K562 (cell line): ENCODE data around the gene CENPO. TPM values are rescaled to one million over a fixed set of nuclear protein-coding genes. Genes with fewer than 3 reads are reported as not detected.

Source experiments
- ATF3 ChIP-seq, 2 experiments: fragments of 450-650 bp in 1 of 2; sonication (generic) in 1 of 2; formaldehyde crosslinking in 1 of 2; IDR thresholded peaks in 1 of 2; conservative IDR thresholded peaks in 1 of 2; 2 replicates each; pipeline versions ENCODE4 v1.6.1 to v1.8.1; 2016 to 2023; ENCODE audit warnings: mild to moderate bottlenecking in 2 of 2, moderate library complexity in 2 of 2, inconsistent platforms in 1 of 2, missing genetic modification reagents in 1 of 2
- HMG20A ChIP-seq: fragments of 450-650 bp; formaldehyde crosslinking; conservative IDR thresholded peaks from 2 replicates; pipeline ENCODE4 v1.4.0; 2020; ENCODE audit warnings: mild to moderate bottlenecking, mixed read lengths
- LARP7 ChIP-seq: fragments of 450-650 bp; IDR thresholded peaks from 2 replicates; pipeline ENCODE4 v1.6.1; 2016
- SAP30 ChIP-seq: fragments of 200-600 bp; sonication (generic); IDR thresholded peaks from 2 replicates; pipeline ENCODE4 v1.6.1; 2012; ENCODE audit warnings: borderline replicate concordance, low read depth, mild to moderate bottlenecking, moderate library complexity, low read length, control low read depth, inconsistent platforms; ENCODE audit not compliant: insufficient read depth, poor library complexity, severe bottlenecking
- TBP ChIP-seq: optimal IDR thresholded peaks from 2 replicates; pipeline ENCODE3; 2011; ENCODE audit warnings: low read depth, low read length, improper control_type of control experiment
- ZHX1 ChIP-seq: fragments of 150-350 bp; conservative IDR thresholded peaks from 2 replicates; pipeline ENCODE4 v1.6.1; 2014; ENCODE audit warnings: low read length
- ZNF318 ChIP-seq, 2 experiments: fragments of 450-650 bp; IDR thresholded peaks; 2 replicates each; pipeline ENCODE4 v1.6.1; 2016; ENCODE audit warnings: mild to moderate bottlenecking in 2 of 2, borderline replicate concordance in 1 of 2, low read depth in 1 of 2, moderate library complexity in 1 of 2
- polyA plus RNA-seq, 8 experiments: library from polyadenylated mRNA; depleted of rRNA in 4 of 8; stranded (reverse) in 5 of 8; unstranded in 3 of 8; fragments of >200 nt; fragmentation: Nextera tagmentation in 2 of 8; fragmentation: Illumina TruSeq in 1 of 8; extraction: Ambion mirVana in 2 of 8; extraction: Trizol in 1 of 8; gene quantifications; 2 replicates each; pipeline versions ENCODE4 v1.2.1 to v1.2.3, GENCODE V29; 2011 to 2014; ENCODE audit warnings: inconsistent platforms in 1 of 8, missing spikeins in 1 of 8
- total RNA-seq, 7 experiments: library from RNA; depleted of rRNA in 6 of 7; stranded (reverse); fragments of >200 nt in 6 of 7; fragmentation: Illumina TruSeq in 2 of 7; extraction: Trizol in 2 of 7; gene quantifications; 2 replicates each; pipeline versions ENCODE4 v1.2.1 to v1.2.3, GENCODE V29; 2011 to 2021; ENCODE audit warnings: low replicate concordance in 1 of 7
- TF ChIP-seq, protein P1 (sequence below), 3 experiments: fragments of 200-800 bp in 1 of 3; fragments of 250-450 bp in 1 of 3; fragments of 450-650 bp in 1 of 3; sonication (Bioruptor Pico) in 1 of 3; sonication (Bioruptor generic) in 1 of 3; formaldehyde crosslinking in 1 of 3; IDR thresholded peaks; 2 replicates each; pipeline versions ENCODE4 v1.6.1 to v1.8.0; 2016 to 2022; ENCODE audit warnings: mild to moderate bottlenecking in 2 of 3, missing genetic modification characterization in 2 of 3, missing compliant biosample characterization in 1 of 3, moderate library complexity in 1 of 3

Gene CENPO
- total and polyA plus RNA-seq, 9 of the 15 experiments (the other 6 are each of a cell fraction or from before 2014, with no cell fraction given): 30.6 to 59.4 (median 38.9) TPM

DNA sequence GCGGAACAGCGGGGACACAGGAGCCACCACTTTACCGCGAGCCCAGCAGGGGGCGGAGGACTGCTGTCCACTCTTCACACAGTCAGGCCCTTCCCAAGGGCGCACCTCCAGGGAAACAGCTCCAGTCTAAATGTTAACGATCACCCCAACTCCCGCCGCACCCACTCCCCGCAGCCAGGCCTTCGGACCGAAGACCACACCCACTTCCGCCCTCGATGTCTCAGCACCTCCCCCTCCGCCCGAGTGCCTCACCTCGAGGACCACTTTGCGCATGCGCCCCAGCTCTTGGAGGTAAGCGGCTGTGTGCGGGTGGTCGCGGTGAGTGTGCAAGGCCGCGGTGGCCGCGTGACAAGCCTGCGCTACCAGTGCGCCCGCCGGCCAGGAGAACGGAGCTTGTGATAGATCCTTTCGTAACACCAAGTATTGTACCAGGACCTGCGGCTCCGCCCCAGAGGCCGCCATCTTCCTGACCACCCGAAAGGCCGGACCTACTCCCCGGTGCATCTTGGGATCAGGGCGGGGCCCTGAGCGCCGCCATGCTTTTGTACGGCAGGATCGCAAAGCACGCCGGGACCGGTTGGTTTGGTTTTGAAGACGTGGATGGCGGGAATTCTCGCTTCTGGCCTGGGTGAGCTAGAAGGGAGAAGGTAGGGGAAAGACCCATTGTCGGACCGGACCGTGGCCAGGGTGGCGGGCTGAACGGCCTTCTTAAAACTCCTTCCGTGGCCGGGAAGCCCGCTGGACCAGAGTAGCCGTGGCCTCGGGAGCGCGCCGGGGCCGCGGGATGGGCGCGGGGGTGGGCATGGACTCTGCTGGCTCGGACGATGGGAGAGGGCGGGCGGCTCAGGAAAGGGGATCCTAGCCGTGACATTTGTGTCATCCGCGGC is at the start of gene CENPO, which contains the start of gene PTRHD1 (continued):
- TF ChIP-seq ZNF318 (IDR thresholded peaks at IDR 0.05; ENCODE audit: borderline replicate concordance in 1 of 2, low read depth in 1 of 2) (no peak), HMG20A (CRISPR knock-in tag) (no peak), SAP30 (peak; percentile 93), TBP (peak; percentile 93), ZHX1 (0 out of 2 replicates have a peak, but pooled peaks have one; percentile 23), LARP7 (no peak), ATF3 (IDR thresholded peaks at IDR 0.05) (no peak), ATF3 (CRISPR knock-in tag; conservative IDR thresholded peaks at IDR 0.05) (0 out of 2 replicates have a peak, but pooled peaks have one; percentile 15)
- TF ChIP-seq, protein P1, sequence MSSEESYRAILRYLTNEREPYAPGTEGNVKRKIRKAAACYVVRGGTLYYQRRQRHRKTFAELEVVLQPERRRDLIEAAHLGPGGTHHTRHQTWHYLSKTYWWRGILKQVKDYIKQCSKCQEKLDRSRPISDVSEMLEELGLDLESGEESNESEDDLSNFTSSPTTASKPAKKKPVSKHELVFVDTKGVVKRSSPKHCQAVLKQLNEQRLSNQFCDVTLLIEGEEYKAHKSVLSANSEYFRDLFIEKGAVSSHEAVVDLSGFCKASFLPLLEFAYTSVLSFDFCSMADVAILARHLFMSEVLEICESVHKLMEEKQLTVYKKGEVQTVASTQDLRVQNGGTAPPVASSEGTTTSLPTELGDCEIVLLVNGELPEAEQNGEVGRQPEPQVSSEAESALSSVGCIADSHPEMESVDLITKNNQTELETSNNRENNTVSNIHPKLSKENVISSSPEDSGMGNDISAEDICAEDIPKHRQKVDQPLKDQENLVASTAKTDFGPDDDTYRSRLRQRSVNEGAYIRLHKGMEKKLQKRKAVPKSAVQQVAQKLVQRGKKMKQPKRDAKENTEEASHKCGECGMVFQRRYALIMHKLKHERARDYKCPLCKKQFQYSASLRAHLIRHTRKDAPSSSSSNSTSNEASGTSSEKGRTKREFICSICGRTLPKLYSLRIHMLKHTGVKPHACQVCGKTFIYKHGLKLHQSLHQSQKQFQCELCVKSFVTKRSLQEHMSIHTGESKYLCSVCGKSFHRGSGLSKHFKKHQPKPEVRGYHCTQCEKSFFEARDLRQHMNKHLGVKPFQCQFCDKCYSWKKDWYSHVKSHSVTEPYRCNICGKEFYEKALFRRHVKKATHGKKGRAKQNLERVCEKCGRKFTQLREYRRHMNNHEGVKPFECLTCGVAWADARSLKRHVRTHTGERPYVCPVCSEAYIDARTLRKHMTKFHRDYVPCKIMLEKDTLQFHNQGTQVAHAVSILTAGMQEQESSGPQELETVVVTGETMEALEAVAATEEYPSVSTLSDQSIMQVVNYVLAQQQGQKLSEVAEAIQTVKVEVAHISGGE (CRISPR knock-in tag; IDR thresholded peaks at IDR 0.05): peak in 1 of 3 experiments; percentile 77; a peak in 2 of 6 replicates
